IPS-NIHi7 (cell line): Measurements from ENCODE around the gene MCC.

ENCODE experiments used
- DNase-seq: peaks from one replicate; pipeline ENCODE4 v3.0.0; 2012; ENCODE audit warnings: mixed read lengths; ENCODE audit errors: extremely low spot score

The MCC gene

GRCh38 chr5:113178073-113178779 is 310.0 kb downstream of the MCC start:
- no peak for DNase-seq

GRCh38 chr5:113177225-113177624 is 311.0 kb downstream of the MCC start:
- no peak for DNase-seq

GRCh38 chr5:113176734-113177133 is 311.5 kb downstream of the MCC start:
- no peak for DNase-seq

GRCh38 chr5:113176196-113176595 is 312.1 kb downstream of the MCC start:
- no peak for DNase-seq

DNA sequence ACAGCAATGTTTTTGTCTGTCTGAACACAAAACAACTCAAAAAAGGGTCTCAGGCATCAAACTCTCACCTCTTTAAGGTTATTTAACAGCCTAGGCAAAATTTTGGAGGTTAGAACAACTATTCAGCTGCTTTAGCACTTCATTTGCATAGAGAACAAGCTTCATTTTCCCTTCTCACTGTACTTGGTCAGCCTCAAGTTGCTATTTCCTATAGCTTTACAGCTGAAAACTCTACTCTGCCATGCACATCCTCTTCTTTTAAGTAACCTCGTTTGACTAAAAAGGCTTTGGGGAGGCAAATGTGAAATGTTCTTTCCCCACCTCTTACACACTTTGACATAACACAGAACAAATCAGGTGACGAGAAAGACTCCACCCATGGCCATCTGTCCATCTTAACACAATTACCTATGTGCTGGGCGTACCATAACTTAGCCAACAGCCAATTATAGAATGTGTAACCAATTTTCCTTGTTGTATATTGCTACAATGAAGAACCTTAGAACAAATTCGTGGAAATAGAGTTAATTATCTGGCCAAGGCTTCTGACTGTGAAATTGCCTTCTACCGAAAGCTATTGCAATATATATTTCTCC is 315.9 kb downstream of the MCC start:
- DNase-seq, result no peak

- no peak for DNase-seq
These were observed 316.7 kb downstream of the MCC start for GRCh38 chr5:113171520-113171919.

- no peak for DNase-seq
These were observed 317.5 kb downstream of the MCC start for GRCh38 chr5:113170707-113171106.

GRCh38 chr5:113169720-113170119 is 318.5 kb downstream of the MCC start:
- DNase-seq, result no peak

- DNase-seq, result no peak
These were observed 320.3 kb downstream of the MCC start for GRCh38 chr5:113167985-113168384.

- no peak for DNase-seq
These were observed 321.3 kb downstream of the MCC start for GRCh38 chr5:113166852-113167366.

DNA sequence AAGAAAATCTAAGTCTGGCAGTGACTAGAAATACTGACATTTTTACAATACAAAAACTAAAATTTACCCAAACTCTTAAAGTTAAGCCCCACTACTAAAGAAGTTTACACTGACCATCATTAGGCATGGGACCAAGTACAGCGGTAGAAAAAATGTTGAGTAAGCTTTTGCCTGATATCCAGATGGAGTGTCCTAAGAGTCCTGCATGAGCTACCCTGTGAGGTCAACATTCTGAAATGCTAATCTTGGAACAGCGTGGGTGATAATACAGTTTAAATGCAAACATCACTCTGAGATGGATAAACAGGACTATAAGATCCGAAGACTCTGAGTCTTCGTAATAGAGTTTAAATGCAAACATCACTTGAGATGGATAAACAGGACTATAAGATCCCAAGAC is 322.0 kb downstream of the MCC start:
- no peak for DNase-seq

DNA sequence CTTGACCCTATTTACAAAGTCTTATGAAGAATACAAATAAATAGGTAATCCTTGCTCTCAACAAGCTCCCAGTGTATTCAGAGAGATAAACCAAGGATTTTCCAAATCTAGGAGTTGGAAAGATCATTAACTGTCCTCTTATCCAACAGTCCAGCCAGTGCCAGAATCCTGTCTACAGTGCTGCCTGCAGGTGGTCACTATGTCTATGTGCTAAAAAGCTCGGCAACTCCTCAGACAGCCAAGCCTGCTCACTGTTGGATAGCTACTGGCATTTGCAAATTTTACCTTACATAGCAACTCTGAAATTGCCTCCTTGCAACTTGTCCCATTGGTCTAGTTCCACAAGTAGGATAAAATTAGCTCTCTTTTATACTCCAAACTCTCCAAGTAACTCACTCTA is 324.2 kb downstream of the MCC start:
- no peak for DNase-seq

DNA sequence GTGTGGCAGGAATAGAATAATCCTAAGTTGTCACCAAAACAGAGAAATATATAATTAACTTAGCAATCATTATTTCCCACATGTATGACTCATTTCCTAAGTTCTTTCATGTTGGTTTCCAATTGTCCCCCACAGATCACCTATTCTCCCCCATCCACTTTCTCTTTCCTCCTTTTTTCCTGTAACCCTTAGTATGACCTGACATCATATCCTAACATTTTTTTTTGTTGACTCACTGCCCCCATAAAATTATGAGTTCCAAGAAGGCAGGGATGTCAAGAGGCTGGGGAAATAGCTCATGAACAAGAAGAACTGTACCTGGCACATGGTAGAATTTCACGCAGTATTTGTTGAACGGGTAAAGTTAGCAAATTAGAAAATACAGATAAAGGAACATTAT is 324.9 kb downstream of the MCC start:
- DNase-seq, result no peak

DNA sequence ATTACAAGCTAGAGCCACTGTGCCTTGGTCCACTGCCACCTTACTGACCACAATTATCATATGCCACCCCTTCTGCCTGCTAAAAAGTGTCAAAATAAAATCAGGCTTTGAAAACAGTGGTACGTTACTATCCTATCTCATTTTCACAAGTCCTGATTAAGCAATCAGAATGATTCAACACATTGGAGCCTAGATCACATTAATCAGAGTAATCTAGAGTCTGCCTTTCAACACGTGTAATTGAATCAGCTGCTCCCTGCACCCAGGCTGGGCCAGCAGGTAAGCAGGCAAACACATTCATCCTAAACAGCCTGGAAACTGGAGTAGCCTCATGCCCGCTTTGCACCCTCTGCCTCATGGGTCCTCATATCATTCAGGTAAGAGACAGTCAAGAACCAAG is 325.5 kb downstream of the MCC start:
- DNase-seq, result no peak

- no peak for DNase-seq
These were observed 326.0 kb downstream of the MCC start for GRCh38 chr5:113162208-113162607.

GRCh38 chr5:113161806-113162205 is 326.4 kb downstream of the MCC start:
- no peak for DNase-seq

- no peak for DNase-seq
These were observed 330.4 kb downstream of the MCC start for GRCh38 chr5:113157886-113158285.

DNA sequence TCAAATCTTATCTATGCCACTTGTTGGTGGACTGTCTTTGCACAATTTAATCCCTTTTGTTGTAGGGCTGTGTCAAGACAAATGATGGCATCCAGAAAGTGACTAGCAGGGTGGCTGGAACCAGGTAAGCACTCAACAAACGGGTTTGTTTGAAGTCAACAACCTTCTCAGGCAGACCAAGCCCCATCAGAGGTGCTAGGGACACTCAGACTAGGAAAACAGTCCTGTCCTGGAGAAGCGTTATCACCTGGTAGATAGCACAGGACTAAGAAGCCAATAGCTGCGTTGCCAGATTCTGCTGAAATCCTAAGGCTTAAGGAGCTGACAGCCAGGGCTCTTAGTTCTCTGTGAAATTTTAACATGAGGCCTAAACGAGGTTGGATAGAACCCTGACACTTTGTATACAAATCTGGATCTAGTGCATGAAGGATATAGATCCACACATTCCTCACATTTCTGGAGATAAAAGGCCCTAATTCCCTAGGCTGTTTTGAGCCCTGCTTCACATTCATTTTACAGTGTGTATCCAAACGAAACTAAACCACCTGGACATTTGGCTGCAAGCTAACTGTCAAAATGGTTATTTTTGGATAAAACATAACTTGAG is 331.9 kb downstream of the MCC start:
- DNase-seq, result no peak

DNA sequence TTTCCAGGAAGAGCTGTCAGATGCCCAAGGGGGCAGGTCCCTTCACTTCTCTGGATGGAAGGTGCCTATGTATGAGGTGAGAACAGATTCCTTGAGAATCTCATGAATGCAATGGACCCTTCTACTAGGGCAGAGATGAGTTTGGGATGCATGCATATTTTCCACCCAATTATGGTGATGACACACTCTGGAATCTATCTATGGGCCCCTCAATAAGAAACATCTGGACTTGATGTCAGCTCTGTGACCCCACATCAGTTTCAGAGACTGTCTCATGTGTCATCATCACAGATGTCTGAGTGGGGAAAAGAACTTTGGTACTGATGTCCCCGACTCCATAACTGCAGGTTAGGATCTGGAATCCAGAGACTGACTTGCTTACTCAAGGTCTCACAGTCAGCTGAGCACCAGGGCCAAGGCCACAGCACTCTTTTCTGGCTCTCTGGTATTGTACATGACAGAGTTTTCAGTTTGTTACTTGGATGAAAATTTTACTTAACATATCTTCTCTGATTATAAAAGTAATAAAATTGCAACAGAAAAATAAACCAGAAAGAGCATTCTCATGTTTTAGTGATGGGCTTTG is 334.6 kb downstream of the MCC start:
- no peak for DNase-seq

- no peak for DNase-seq
These were observed 335.9 kb downstream of the MCC start for GRCh38 chr5:113152380-113152740.

GRCh38 chr5:113151641-113152379 is 336.4 kb downstream of the MCC start:
- DNase-seq, result no peak

DNA sequence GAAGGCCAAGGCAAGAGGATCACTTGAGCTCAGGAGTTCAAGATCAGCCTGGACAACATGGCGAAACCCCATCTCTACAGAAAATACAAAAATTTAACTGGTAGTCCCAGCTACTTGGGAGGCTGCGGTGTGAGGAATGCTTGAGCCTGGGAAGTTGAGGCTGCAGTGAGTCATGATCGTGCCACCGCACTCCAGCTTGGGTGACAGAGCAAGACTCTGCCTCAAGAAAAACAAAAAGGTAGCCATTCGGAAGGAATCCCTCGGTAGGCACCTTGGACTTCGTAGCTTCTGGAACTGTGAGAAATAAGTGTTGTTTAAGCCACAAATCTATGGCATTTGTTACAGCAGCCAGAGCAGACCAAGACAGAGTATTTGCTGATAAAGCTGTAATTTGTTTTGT is 337.4 kb downstream of the MCC start:
- no peak for DNase-seq
